SU-DHL-6 (cell line): ENCODE results near the gene TPGS1.

Source experiments
- H2AFZ ChIP-seq: fragments of 200-600 bp; sonication (generic); 2 replicates; pipeline ENCODE4 v1.6.1; 2014; ENCODE audit warnings: low read depth, mild to moderate bottlenecking, moderate library complexity, mixed read lengths, antibody characterized with exemption, low read length; ENCODE audit not compliant: severe bottlenecking
- H3F3A ChIP-seq: fragments of 200-600 bp; shearing (Covaris generic); 2 replicates; pipeline ENCODE4 v1.6.0; 2016; ENCODE audit warnings: antibody characterized with exemption, mild to moderate bottlenecking; ENCODE audit not compliant: insufficient read depth
- H3K27ac ChIP-seq: fragments of 200-600 bp; sonication (generic); 2 replicates; pipeline ENCODE4 v1.5.1; 2016; ENCODE audit warnings: low read depth, mild to moderate bottlenecking, low read length, moderate library complexity, mixed read lengths
- H3K27me3 ChIP-seq: fragments of 200-600 bp; sonication (generic), shearing (Covaris generic); 2 replicates; pipeline ENCODE4 v1.6.0; 2014; ENCODE audit warnings: mild to moderate bottlenecking, low read length
- H3K36me3 ChIP-seq: fragments of 200-600 bp; sonication (generic); 2 replicates; pipeline ENCODE4 v1.6.1; 2014; ENCODE audit warnings: mild to moderate bottlenecking, low read length, mixed read lengths
- H3K4me2 ChIP-seq: fragments of 300-600, 200-600 bp; shearing (Covaris generic), sonication (generic); 2 replicates; pipeline ENCODE4 v1.6.0; 2014; ENCODE audit warnings: low read length, low read depth, mild to moderate bottlenecking; ENCODE audit not compliant: poor library complexity, severe bottlenecking
- H3K4me3 ChIP-seq: fragments of 200-600 bp; sonication (generic); 2 replicates; pipeline ENCODE4 v1.5.1; 2014; ENCODE audit warnings: antibody characterized with exemption, low read length, mild to moderate bottlenecking, mixed read lengths; ENCODE audit not compliant: insufficient read depth, poor library complexity, severe bottlenecking
- H3K79me2 ChIP-seq: fragments of 200-600 bp; sonication (generic); 2 replicates; pipeline ENCODE4 v1.6.1; 2014; ENCODE audit warnings: mild to moderate bottlenecking, low read length, moderate library complexity; ENCODE audit not compliant: insufficient read depth
- H3K9ac ChIP-seq: fragments of 200-600 bp; sonication (generic); 2 replicates; pipeline ENCODE4 v1.7.0; 2014; ENCODE audit warnings: mild to moderate bottlenecking, low read length
- H3K9me2 ChIP-seq: fragments of 200-600 bp; sonication (generic); replicated peaks from 2 replicates; pipeline ENCODE4 v1.6.1; 2014; ENCODE audit warnings: low read length; ENCODE audit not compliant: insufficient read depth
- H3K9me3 ChIP-seq: fragments of 200-600 bp; sonication (generic); 2 replicates; pipeline ENCODE4 v1.6.1; 2014; ENCODE audit warnings: low read length, mixed read lengths; ENCODE audit not compliant: insufficient read depth
- H4K20me1 ChIP-seq: fragments of 200-600 bp; sonication (generic); 2 replicates; pipeline ENCODE4 v1.6.1; 2014; ENCODE audit warnings: low read depth, mild to moderate bottlenecking, antibody characterized with exemption, low read length, moderate library complexity, mixed read lengths
- CTCF ChIP-seq: fragments of 200-600 bp; sonication (generic); IDR thresholded peaks from one replicate; pipeline ENCODE4 v1.5.1; 2017; ENCODE audit warnings: antibody characterized with exemption, mild to moderate bottlenecking, low read length, moderate library complexity; ENCODE audit not compliant: insufficient read depth, poor library complexity, severe bottlenecking
- EZH2phosphoT487 ChIP-seq: fragments of 200-600 bp; sonication (generic), shearing (Covaris generic); conservative IDR thresholded peaks from 2 replicates; pipeline ENCODE4 v1.6.1; 2018; ENCODE audit warnings: mild to moderate bottlenecking, antibody characterized with exemption, low read length, moderate library complexity, mixed read lengths

TPGS1 gene

GRCh38 chr19:536881-537404 lies 29.6 kb downstream of the TPGS1 start:
- TF ChIP-seq CTCF (no peak), EZH2phosphoT487 (no peak)
- H4K20me1 ChIP-seq: no peaks in the 10 kb centered on the region
- no peak overlapping the region for H3K4me2 ChIP-seq
- H3K4me3 ChIP-seq: no peak overlapping the region
- peaks cover 23% of the 10 kb centered on the region for H3K79me2 ChIP-seq
- H3K27me3 ChIP-seq: no peaks in the 10 kb centered on the region
- no peaks in the 10 kb centered on the region for H3F3A ChIP-seq
- no peak overlapping the region for H3K27ac ChIP-seq
- H3K9me2 ChIP-seq: no peaks in the 10 kb centered on the region
- H3K9ac ChIP-seq: no peak overlapping the region
- no peaks in the 10 kb centered on the region for H3K9me3 ChIP-seq
- H2AFZ ChIP-seq: no peak overlapping the region
- H3K36me3 ChIP-seq: no peaks in the 10 kb centered on the region

GRCh38 chr19:538641-539428 lies 31.5 kb downstream of the TPGS1 start:
- Histone ChIP-seq H3K4me3 (no peak overlapping the region), H3K9me3 (no peaks in the 10 kb centered on the region), H3K9ac (no peak overlapping the region), H3K79me2 (peaks cover 4% of the 10 kb centered on the region; the same call in 1 of the 2 replicates), H3K36me3 (no peaks in the 10 kb centered on the region), H3K9me2 (no peaks in the 10 kb centered on the region), H3K27me3 (no peaks in the 10 kb centered on the region), H2AFZ (no peak overlapping the region), H3F3A (no peaks in the 10 kb centered on the region), H3K4me2 (no peak overlapping the region), H4K20me1 (no peaks in the 10 kb centered on the region), H3K27ac (no peak overlapping the region)
- no peak for TF ChIP-seq EZH2phosphoT487
- TF ChIP-seq CTCF: no peak

- no peak overlapping the region for H3K27ac ChIP-seq
- no peak overlapping the region for H2AFZ ChIP-seq
- H3K4me2 ChIP-seq: no peak overlapping the region
- H3K9me3 ChIP-seq: no peaks in the 10 kb centered on the region
- H3K36me3 ChIP-seq: no peaks in the 10 kb centered on the region
- no peaks in the 10 kb centered on the region for H3K27me3 ChIP-seq
- H3K9ac ChIP-seq: no peak overlapping the region
- H4K20me1 ChIP-seq: no peaks in the 10 kb centered on the region
- H3K79me2 ChIP-seq: no peaks in the 10 kb centered on the region; the same call in 1 of the 2 replicates
- no peaks in the 10 kb centered on the region for H3K9me2 ChIP-seq
- H3F3A ChIP-seq: no peaks in the 10 kb centered on the region
- H3K4me3 ChIP-seq: no peak overlapping the region
- TF ChIP-seq CTCF (no peak), EZH2phosphoT487 (no peak)
Measured at GRCh38 chr19:539429-540030, 32.2 kb downstream of the TPGS1 start.
